Amygdala (tissue), 56 donors: ENCODE results near the gene HOXC13.

Experiments used
- DNase-seq, 56 donors: peaks; one replicate each; lab custom pipeline; 2025; lab: John Stamatoyannopoulos, UW

The HOXC13 gene

DNA sequence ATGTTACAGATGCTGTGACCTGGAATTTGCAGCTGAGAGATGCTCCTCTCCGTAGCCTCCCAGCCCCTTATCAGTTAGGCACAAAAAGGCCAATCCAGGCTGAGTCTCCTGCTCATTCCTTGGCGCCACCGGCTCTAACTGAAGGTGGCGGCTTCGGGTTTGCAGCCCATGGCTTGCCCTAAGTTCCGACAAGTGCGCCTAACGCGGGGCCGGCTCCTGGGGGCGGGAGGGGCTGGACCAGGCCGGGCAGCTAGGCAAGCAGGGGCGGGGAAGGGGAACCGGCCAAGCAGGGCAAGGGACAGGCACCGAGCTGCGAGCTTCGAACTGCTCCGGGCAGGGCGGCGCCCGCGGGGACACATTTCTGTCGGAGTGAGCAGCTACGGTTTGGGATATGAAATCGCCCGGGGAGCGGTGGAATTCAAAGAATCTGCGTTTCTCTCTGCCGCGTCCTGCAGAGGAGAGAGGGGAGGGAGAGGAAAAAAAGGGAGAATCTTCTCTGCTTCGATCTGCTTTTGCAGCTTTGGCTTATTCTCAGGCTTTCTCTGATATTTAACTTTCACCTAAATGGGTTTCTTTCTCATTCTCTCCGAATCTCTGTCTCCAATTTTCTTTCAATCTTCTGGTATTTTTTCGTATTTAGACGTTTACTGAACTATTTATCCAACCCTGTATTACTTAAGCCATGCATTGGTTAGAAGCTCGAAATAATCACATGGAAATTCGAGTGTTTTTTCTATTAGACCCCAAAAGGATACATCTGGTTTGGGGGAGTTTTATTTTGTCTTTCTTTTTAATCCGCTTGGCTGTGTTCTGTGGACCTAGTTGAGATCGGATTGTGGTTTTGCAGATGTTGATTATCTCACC lies 14.5 kb downstream of the HOXC13 start:
- no peak for DNase-seq

GRCh38 chr12:53953831-53954693 lies 15.4 kb downstream of the HOXC13 start:
- no peak for DNase-seq

- DNase-seq: no peak
Measured at GRCh38 chr12:53954694-53955035, 16.0 kb downstream of the HOXC13 start, which contains the start of gene HOXC12. TSS of gene HOXC12 (plus strand) at chr12:53954903. CDS start at chr12:53954930, 27 bp downstream.

- no peak for DNase-seq
Measured at GRCh38 chr12:53955036-53955775, 16.6 kb downstream of the HOXC13 start.

DNA sequence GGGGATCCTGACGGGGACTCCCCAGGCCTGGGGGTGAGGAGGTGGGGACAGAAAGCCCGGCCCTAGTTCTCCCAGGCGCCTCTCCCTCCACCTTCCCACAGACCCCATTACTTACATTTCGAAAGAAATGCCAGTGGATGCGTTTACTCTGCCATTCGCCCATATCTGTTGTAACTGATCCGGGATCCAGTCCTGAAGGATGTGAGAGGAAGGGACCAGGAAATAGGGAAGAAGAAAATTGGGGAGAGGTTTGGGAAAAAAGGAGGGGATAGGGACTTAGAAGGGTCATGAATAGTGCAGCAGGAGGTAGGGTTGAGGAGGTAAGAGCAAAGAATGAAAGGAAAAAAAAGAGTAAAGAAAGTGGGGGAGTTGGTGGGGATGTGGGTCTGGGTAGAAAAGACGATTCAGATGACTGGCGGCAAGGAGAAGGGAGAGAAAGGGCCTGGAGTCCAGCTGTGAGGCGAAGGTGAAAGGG lies 17.2 kb downstream of the HOXC13 start:
- DNase-seq: no peak

DNA sequence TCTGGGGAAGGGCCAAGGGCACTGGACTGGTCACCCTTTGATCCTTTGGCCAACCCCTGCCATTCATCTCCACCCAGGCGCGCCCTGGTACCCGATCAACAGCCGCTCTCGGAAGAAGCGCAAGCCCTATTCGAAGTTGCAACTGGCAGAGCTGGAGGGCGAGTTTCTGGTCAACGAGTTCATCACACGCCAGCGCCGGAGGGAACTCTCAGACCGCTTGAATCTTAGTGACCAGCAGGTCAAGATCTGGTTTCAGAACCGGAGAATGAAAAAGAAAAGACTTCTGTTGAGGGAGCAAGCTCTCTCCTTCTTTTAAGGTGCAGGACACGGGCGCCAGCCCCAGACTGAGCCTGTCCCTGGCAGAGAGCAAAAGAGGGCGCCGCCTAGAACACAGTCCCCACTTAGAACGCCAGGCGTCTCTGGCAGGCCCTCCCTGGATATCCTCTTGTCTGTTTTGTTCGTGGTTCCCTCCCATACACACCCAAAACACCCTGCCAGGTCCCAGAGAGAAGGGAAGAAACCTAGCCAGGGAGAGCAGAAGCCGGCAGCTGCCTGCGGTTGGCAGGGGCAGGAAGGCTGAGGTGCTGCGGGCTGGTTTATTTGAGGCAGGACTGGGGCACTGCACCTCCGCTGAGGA lies 17.7 kb downstream of the HOXC13 start:
- no peak for DNase-seq

- no peak for DNase-seq
Measured at GRCh38 chr12:53956914-53957536, 18.4 kb downstream of the HOXC13 start.

- no peak for DNase-seq
Measured at GRCh38 chr12:53958128-53958527, 19.5 kb downstream of the HOXC13 start.

GRCh38 chr12:53959314-53959713 lies 20.7 kb downstream of the HOXC13 start:
- DNase-seq: no peak

GRCh38 chr12:53960187-53961024 lies 21.8 kb downstream of the HOXC13 start:
- DNase-seq: no peak

DNA sequence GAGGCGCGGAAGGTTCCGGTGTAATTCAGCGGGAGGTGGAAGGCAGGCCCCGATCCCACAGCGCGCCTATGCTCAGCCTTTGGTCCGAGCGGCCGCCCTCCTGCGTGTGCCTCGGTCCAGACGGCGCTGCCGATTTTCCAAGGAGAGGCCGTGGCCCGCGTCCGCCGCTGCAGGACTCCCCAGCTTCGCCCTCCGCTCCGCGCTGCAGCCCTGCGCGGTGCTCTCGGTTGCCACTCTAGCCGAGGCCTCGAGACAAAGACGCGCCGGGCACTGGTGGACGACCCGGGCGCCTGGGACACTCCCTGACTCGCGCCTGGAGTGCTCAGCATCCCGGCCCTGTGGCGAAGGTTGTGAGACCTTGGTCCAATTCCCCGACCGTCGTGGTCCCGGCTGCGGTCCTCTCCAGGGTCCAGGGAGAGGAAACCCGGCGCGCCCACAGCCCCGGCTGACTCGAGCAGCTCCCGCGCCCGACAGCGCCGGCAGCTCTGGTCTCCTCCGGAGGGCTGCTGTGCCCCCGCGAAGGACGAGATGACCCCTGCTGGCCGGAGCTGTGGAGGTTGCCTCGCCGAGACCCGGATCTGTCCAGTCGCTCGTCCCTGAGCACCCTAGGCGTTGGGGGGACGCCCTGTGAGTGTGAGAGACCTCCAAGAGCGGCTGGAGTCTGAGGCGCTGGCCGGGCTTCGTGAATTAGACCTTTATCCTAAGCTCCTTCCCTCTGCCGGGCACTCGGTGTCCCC lies 22.6 kb downstream of the HOXC13 start:
- DNase-seq: no peak

GRCh38 chr12:53963005-53963404 lies 24.4 kb downstream of the HOXC13 start:
- no peak for DNase-seq

GRCh38 chr12:53963434-53964314 lies 25.0 kb downstream of the HOXC13 start:
- no peak for DNase-seq

DNA sequence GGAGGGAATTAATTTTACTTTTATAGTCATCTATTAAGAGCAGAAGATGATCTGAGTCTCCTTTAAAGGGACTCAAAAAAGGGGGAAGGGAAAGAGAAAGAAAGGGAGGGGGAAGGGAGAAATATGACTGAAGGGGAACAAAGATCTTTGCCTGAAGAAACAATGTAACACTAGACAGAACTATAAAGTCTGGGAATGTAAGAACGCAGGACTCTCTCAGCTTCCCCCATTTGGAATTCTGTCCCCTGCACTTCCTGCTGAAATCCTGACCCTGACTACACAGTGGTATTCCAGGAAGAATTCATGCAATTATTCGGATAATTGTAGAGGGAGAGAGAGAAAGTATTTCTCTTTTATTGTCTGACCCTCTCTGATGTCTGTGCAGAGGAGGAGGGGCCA lies 25.7 kb downstream of the HOXC13 start:
- no peak for DNase-seq

DNA sequence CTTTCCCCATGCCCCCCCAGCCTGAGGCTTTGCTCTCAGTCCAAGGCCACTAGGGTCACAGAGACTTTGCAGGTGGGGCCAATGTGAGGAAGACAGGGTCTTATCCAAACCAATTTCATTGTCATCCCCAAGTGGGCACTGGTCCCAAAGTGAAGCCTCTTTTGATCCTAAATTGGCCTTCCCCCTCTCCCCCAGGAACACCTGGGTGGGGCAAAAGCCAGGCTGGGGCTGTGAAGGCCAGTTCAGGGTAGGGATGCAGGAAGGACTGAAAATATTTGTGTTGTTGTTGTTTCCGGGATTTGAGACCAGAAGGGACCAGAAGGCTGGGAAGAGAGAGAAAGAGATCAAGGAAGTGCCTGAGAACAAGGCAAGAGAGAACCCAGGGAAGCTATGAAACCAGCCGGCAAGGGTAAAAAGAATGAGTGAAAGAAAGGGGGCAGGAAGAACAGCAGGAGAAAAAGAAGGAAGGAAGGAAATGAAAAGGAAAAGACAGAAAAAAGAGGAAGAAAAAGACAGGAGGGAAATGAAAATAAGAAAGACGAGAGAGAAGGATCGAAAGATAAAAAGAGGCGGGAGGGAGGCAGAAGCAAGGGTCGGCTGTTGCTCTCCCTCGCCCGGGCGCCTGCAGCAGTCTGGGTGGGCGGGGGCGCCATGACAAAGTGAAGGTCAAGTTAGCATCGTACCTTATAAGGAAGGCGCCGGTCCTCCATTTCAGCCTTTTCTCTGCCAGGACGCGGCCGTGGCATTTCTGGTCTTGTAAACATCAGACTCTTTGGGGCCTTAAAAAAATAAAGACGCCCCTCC lies 26.9 kb downstream of the HOXC13 start:
- DNase-seq: no peak

DNA sequence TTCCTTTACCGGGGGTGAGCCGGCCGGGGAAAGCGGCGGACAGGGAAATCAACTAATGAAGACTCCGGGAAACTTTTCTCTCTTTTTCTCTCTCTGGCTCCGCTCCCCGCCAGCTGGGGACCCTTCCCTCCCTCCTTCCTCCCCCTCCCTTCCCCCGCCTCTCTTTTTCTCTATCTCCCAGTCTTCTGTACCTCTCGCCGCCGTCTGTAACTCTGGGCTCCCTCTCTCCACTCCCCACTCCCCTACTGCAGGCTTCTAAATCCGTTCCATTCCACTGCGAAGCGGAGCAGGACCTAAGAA lies 27.4 kb downstream of the HOXC13 start:
- DNase-seq: no peak
